ENCODE data around the gene REP15. TPM values are rescaled to one million over a fixed set of nuclear protein-coding genes. Genes with fewer than 3 reads are reported as not detected.

Gene REP15
- total RNA-seq, 1 experiment from 2014 or later: 0.86 TPM

GRCh38 chr12:27733791-27734190 is 37.5 kb downstream of the REP15 start:
- TF ChIP-seq CEBPB (IDR thresholded peaks at IDR 0.05; ENCODE audit: low read depth) (no peak), ZNF274 (IDR thresholded peaks at IDR 0.05; ENCODE audit: low read depth, low read length) (no peak), ATF3 (IDR thresholded peaks at IDR 0.05) (no peak), MAX (IDR thresholded peaks at IDR 0.05) (no peak), EZH2phosphoT487 (IDR thresholded peaks at IDR 0.05; ENCODE audit: borderline replicate concordance) (no peak), SP1 (IDR thresholded peaks at IDR 0.05; ENCODE audit: low read depth) (no peak), SIN3A (IDR thresholded peaks at IDR 0.05; ENCODE audit: low read depth) (no peak), REST (IDR thresholded peaks at IDR 0.05; ENCODE audit: low read depth) (no peak), JUND (IDR thresholded peaks at IDR 0.05) (no peak), EZH2 (IDR thresholded peaks at IDR 0.05) (no peak), CTCF (IDR thresholded peaks at IDR 0.05 in 2 of 3, conservative IDR thresholded peaks at IDR 0.05 in 1 of 3; ENCODE audit: borderline replicate concordance in 1 of 3, insufficient read depth in 1 of 3, low read depth in 2 of 3, low read length in 2 of 3) (no peak), EGR1 (IDR thresholded peaks at IDR 0.05; ENCODE audit: low read depth) (no peak), ZBTB33 (IDR thresholded peaks at IDR 0.05; ENCODE audit: extremely low read depth, insufficient replicate concordance, low read length) (no peak), POLR2A (IDR thresholded peaks at IDR 0.05; ENCODE audit: borderline replicate concordance, extremely low read depth, insufficient read depth, insufficient read length) (no peak), ZFX (IDR thresholded peaks at IDR 0.05) (no peak), TCF7L2 (IDR thresholded peaks at IDR 0.05; ENCODE audit: borderline replicate concordance, extremely low read depth, insufficient read depth, insufficient read length) (no peak), YY1 (IDR thresholded peaks at IDR 0.05; ENCODE audit: extremely low read depth, insufficient replicate concordance, low read depth, low read length) (no peak), ELF1 (IDR thresholded peaks at IDR 0.05; ENCODE audit: borderline replicate concordance, low read depth) (no peak), POLR2AphosphoS5 (IDR thresholded peaks at IDR 0.05; ENCODE audit: low read depth, low read length) (no peak), FOSL1 (IDR thresholded peaks at IDR 0.05; ENCODE audit: low read depth) (no peak)
- RAD21 ChIA-PET (ENCODE audit: low non-redundant PET in 1 of 2, low total read pairs in 2 of 2, uncharacterized antibody in 2 of 2, unreplicated experiment in 2 of 2): interaction anchor here in 1 of 2 experiments (1.5 kb wide), 1 partner anchor 88 kb away, joined by 4 read pairs; no protein-coding TSS in a partner anchor
- intact Hi-C loops (cut with micrococcal nuclease): loop anchor here (1.0 to 2.0 kb wide), 6 partner anchors 88 to 1266 kb away; no protein-coding TSS in a partner anchor
- no peak overlapping the region for H3K9ac ChIP-seq (ENCODE audit: low read length)
- no peak overlapping the region for H3K27ac ChIP-seq (ENCODE audit: low read depth, low read length)
- CTCF ChIA-PET: interaction anchor here (0.8 to 2.5 kb wide), 13 partner anchors 8 to 1229 kb away, joined by 3 to 25 read pairs (median 4); no protein-coding TSS in a partner anchor
- H3K4me2 ChIP-seq (ENCODE audit: low read length): no peak overlapping the region
- no peaks in the 10 kb centered on the region for H3K27me3 ChIP-seq (ENCODE audit: insufficient read depth, low read length)
- ATAC-seq (no peak), DNase-seq (ENCODE audit: low read depth, low spot score) (no peak)
- no peak overlapping the region for H3K4me3 ChIP-seq (replicated peaks in 1 of 2; ENCODE audit: low read depth in 1 of 2, low read length in 2 of 2)
- peaks cover 20 to 25% of the 10 kb centered on the region in 2 experiments; a peak in 3 of 4 replicates for H3K36me3 ChIP-seq (ENCODE audit: control insufficient read depth in 1 of 2, insufficient read depth in 2 of 2, low read length in 2 of 2)
- H3K4me1 ChIP-seq (ENCODE audit: control insufficient read depth in 1 of 2, insufficient read depth in 2 of 2, low read length in 2 of 2): no peaks in the 10 kb centered on the region
- H2AFZ ChIP-seq (ENCODE audit: low read depth, low read length, poor library complexity, severe bottlenecking): no peak overlapping the region
- POLR2A ChIA-PET: interaction anchor here (0.5 kb wide), 1 partner anchor 59 kb away, joined by 3 read pairs; no protein-coding TSS in a partner anchor
- no peaks in the 10 kb centered on the region; the same call in 1 of the 2 replicates for H3K9me2 ChIP-seq (ENCODE audit: insufficient read depth)
- no TSS peak for BruUV-seq (replicated peaks)
- peaks cover 9% of the 10 kb centered on the region; the same call in 1 of the 2 replicates for H4K20me1 ChIP-seq (ENCODE audit: insufficient read depth)
- peaks cover 14% of the 10 kb centered on the region for H3K79me2 ChIP-seq (ENCODE audit: insufficient read depth, low read length)
- no peaks in the 10 kb centered on the region for H3K9me3 ChIP-seq (ENCODE audit: control insufficient read depth in 1 of 2, insufficient read depth in 1 of 2, low read depth in 1 of 2, low read length in 2 of 2)

All from HCT116 (cell line).